MM.1S (cell line): ENCODE data around the gene FAM120B.

Source experiments
- DNase-seq: peaks from one replicate; pipeline ENCODE4 v3.0.0-alpha.2; 2015
- H2AFZ ChIP-seq: fragments of 300-600 bp; sonication (generic); 2 replicates; pipeline ENCODE4 v1.6.0; 2016; ENCODE audit warnings: antibody characterized with exemption, low read length
- H3F3A ChIP-seq: fragments of 300-600 bp; sonication (generic); 2 replicates; pipeline ENCODE4 v1.6.1; 2016; ENCODE audit warnings: mild to moderate bottlenecking, antibody characterized with exemption, low read length, moderate library complexity, mixed read lengths; ENCODE audit not compliant: insufficient read depth
- H3K27ac ChIP-seq: fragments of 300-600 bp; sonication (generic); 2 replicates; pipeline ENCODE4 v1.5.1; 2016; ENCODE audit warnings: mild to moderate bottlenecking, low read length
- H3K27me3 ChIP-seq: fragments of 300-600 bp; sonication (generic); replicated peaks from 2 replicates; pipeline ENCODE4 v1.6.0; 2016; ENCODE audit warnings: low read length; ENCODE audit not compliant: insufficient read depth
- H3K36me3 ChIP-seq: fragments of 300-600 bp; sonication (generic); replicated peaks from 2 replicates; pipeline ENCODE4 v1.6.1; 2016; ENCODE audit warnings: mild to moderate bottlenecking, low read length, mixed read lengths; ENCODE audit not compliant: insufficient read depth
- H3K4me1 ChIP-seq: fragments of 300-600 bp; sonication (generic); 2 replicates; pipeline ENCODE4 v1.6.1; 2016; ENCODE audit warnings: low read length, mixed read lengths
- H3K4me2 ChIP-seq: fragments of 300-600 bp; sonication (generic); 2 replicates; pipeline ENCODE4 v1.6.0; 2016; ENCODE audit warnings: low read depth, low read length
- H3K4me3 ChIP-seq: fragments of 300-600 bp; sonication (generic); 2 replicates; pipeline ENCODE4 v1.5.1; 2016; ENCODE audit warnings: low read length, mixed read lengths
- H3K79me2 ChIP-seq: fragments of 300-600 bp; sonication (generic); 2 replicates; pipeline ENCODE4 v1.6.1; 2016; ENCODE audit warnings: mixed run types, low read length, mixed read lengths
- H3K9ac ChIP-seq: fragments of 300-600 bp; sonication (generic); 2 replicates; pipeline ENCODE4 v1.6.1; 2016; ENCODE audit warnings: low read length, mixed read lengths
- H3K9me2 ChIP-seq: fragments of 300-600 bp; sonication (generic); replicated peaks from 2 replicates; pipeline ENCODE4 v1.6.1; 2016; ENCODE audit warnings: mild to moderate bottlenecking, low read length, mixed read lengths; ENCODE audit not compliant: insufficient read depth
- H3K9me3 ChIP-seq: fragments of 300-600 bp; sonication (generic); replicated peaks from 2 replicates; pipeline ENCODE4 v1.6.1; 2016; ENCODE audit warnings: mild to moderate bottlenecking, low read length, mixed read lengths; ENCODE audit not compliant: insufficient read depth
- H4K20me1 ChIP-seq: fragments of 300-600 bp; sonication (generic); 2 replicates; pipeline ENCODE4 v1.6.1; 2016; ENCODE audit warnings: mild to moderate bottlenecking, low read length, moderate library complexity, mixed read lengths; ENCODE audit not compliant: insufficient read depth
- CTCF ChIP-seq: fragments of 300-600 bp; sonication (generic); IDR thresholded peaks from 2 replicates; pipeline ENCODE4 v1.5.1; 2016; ENCODE audit warnings: antibody characterized with exemption, low read length, mixed read lengths
- EZH2 ChIP-seq: fragments of 300-600 bp; sonication (generic); optimal IDR thresholded peaks from 2 replicates; pipeline ENCODE3; 2017; ENCODE audit warnings: low read depth, mild to moderate bottlenecking, antibody characterized with exemption, low read length, mixed read lengths
- EZH2phosphoT487 ChIP-seq: fragments of 300-600 bp; sonication (generic); IDR thresholded peaks from 2 replicates; pipeline ENCODE4 v1.6.1; 2018; ENCODE audit warnings: antibody characterized with exemption, low read length

The FAM120B gene

GRCh38 chr6:170454512-170455285 is 148.1 kb downstream of the FAM120B start:
- Histone ChIP-seq H3K9ac (no peak overlapping the region), H3K9me3 (no peaks in the 10 kb centered on the region), H4K20me1 (no peaks in the 10 kb centered on the region), H2AFZ (no peak overlapping the region), H3K79me2 (no peaks in the 10 kb centered on the region), H3K36me3 (no peaks in the 10 kb centered on the region), H3K9me2 (no peaks in the 10 kb centered on the region), H3K4me2 (no peak overlapping the region), H3K27ac (no peak overlapping the region), H3K4me3 (no peak overlapping the region), H3K4me1 (no peaks in the 10 kb centered on the region), H3F3A (peaks cover 4% of the 10 kb centered on the region; the same call in 1 of the 2 replicates), H3K27me3 (no peaks in the 10 kb centered on the region)
- DNase-seq: no peak
- TF ChIP-seq CTCF (no peak), EZH2phosphoT487 (no peak), EZH2 (no peak)

GRCh38 chr6:170455335-170455979 is 148.9 kb downstream of the FAM120B start:
- no peak for DNase-seq
- Histone ChIP-seq H3K27me3 (no peaks in the 10 kb centered on the region), H3K27ac (no peak overlapping the region), H4K20me1 (no peaks in the 10 kb centered on the region), H2AFZ (no peak overlapping the region), H3K9ac (no peak overlapping the region), H3K4me3 (no peak overlapping the region), H3K9me3 (no peaks in the 10 kb centered on the region), H3K9me2 (no peaks in the 10 kb centered on the region), H3K36me3 (no peaks in the 10 kb centered on the region), H3K79me2 (no peaks in the 10 kb centered on the region), H3F3A (peaks cover 4% of the 10 kb centered on the region; the same call in 1 of the 2 replicates), H3K4me2 (no peak overlapping the region), H3K4me1 (no peaks in the 10 kb centered on the region)
- no peak for TF ChIP-seq EZH2
- TF ChIP-seq EZH2phosphoT487: no peak
- no peak for TF ChIP-seq CTCF

GRCh38 chr6:170456334-170456733 is 149.8 kb downstream of the FAM120B start:
- DNase-seq: no peak
- H3K9me3 ChIP-seq: no peaks in the 10 kb centered on the region
- H2AFZ ChIP-seq: no peak overlapping the region
- peaks cover 4% of the 10 kb centered on the region; the same call in 1 of the 2 replicates for H3F3A ChIP-seq
- H3K36me3 ChIP-seq: no peaks in the 10 kb centered on the region
- no peak overlapping the region for H3K4me3 ChIP-seq
- H3K4me2 ChIP-seq: no peak overlapping the region
- no peak overlapping the region for H3K27ac ChIP-seq
- H3K4me1 ChIP-seq: no peaks in the 10 kb centered on the region
- H3K27me3 ChIP-seq: no peaks in the 10 kb centered on the region
- H3K79me2 ChIP-seq: no peaks in the 10 kb centered on the region
- H3K9me2 ChIP-seq: no peaks in the 10 kb centered on the region
- no peak overlapping the region for H3K9ac ChIP-seq
- TF ChIP-seq EZH2 (no peak), EZH2phosphoT487 (no peak), CTCF (no peak)
- H4K20me1 ChIP-seq: no peaks in the 10 kb centered on the region
